HG03469 (cell line): Measurements from ENCODE around the gene ZCWPW1.
"Not testable (repeated sequence)": the region's sequence is repeated elsewhere in the genome, so short reads cannot be mapped to it uniquely, and the experiment has no call there.

Experiments used
- ATAC-seq: cut with Tn5 transposase; IDR thresholded peaks from one replicate; pipeline ENCODE4 v1.9.1; 2021; ENCODE audit warnings: mild to moderate bottlenecking, moderate library complexity, moderate number of reproducible peaks; ENCODE audit not compliant: unreplicated experiment

ZCWPW1 gene

DNA sequence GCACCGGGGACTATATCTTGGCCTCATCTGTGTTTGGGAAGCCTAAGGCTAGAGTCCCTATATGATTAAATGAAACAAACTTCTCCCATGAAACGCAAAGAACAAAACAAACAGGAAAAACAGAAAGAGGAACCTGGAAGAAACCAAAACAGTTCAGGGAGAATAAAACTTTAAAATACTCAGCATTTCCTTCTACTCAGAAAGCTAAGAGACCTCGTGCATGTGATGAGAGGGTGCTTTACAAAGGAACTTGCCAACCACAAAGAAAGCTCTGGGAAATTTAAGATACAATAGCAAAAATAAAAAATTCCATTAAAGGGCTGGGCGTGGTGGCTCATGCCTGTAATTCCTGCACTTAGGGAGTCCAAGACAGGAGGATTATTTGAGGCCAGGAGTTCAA lies 48.3 kb downstream of the ZCWPW1 start:
- no peak for ATAC-seq

DNA sequence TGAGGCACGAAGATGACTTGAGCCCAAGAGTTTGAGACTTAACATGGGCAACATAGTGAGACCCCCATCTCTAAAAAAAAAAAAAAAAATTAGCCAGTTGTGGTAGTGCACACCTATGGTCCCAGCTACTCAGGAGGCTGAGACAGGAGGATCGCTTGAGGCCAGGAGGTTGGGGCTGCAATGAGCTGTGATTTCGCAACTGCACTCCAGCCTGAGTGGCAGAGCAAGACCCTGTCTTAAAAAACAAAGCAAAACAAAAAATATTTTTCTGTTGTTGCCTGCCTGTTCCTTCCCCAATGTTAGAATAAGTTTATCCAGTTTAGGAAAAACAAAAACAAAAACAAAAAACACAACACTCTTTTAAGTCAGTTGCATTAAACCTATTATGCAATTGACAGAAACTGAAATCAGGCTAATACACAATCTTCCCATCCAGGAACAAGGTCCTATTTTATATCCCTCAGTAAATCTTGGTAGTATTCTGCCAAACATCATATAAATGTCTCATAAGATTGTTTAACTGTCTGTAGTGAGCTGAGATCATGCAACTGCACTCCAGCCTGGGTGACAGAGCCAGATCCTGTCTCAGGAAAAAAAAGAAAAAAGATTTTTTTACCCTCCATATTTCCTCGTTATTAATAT lies 50.3 kb downstream of the ZCWPW1 start:
- no peak for ATAC-seq

DNA sequence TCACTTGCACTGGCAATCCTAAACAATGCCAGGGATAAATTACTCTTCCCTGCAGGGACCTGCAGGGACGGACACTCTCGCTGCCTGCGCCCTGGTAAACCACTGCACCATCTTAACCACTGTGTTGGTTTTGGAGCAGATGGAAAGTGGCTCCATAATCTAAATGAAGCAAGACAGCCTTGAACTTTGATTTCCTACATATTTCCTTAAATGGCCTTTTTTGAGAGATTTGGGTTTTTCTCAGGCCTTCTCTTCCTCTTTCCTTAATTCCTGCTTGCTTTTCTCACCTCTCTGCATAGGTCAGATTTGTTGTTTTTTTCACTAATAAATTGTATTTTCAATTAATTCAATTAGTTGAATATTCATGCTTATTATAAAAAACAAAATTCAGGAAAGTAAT lies 52.4 kb downstream of the ZCWPW1 start:
- ATAC-seq, result no peak

DNA sequence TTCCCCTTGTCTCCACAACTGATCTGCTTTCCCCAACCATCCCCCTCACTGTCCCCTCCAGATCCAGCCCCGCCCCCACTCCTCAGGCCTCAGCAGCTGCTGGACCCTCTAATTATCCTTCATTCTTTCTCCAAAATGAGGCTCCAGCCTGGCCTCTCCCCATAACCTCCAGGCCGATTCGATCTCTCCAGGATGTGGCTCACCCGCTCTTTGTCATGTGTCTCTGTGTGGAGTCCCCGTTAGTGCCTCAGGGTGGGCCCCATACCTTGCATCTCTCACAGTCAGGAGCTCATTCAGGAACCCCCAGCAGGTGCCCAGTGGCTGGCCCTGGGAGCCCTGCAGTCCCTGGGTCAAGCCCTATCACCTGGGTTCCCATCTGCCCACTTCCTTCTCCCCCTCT lies 53.9 kb downstream of the ZCWPW1 start:
- no peak for ATAC-seq

DNA sequence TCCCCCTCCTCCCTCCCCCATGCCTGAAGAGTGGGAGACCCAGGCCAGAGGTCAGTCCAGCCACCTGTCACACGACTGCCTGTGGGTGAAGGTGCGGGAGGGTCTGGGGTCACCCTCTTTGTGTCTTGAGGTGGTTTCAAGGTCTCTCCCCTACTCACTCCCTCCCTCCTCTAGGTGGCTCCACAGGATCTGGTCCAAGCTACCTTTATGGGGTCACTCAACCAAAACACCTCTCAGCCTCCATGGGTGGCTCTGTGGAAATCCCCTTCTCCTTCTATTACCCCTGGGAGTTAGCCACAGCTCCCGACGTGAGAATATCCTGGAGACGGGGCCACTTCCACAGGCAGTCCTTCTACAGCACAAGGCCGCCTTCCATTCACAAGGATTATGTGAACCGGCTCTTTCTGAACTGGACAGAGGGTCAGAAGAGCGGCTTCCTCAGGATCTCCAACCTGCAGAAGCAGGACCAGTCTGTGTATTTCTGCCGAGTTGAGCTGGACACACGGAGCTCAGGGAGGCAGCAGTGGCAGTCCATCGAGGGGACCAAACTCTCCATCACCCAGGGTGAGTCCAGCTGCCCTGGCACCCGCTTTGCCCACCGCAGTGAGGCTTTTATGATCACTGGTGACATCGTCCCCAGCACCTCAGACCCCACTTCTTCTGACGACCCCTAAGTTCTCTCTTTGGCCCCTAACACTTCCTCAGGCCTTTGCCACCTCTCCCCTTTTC lies 54.5 kb downstream of the ZCWPW1 start:
- ATAC-seq, result not testable (repeated sequence)

DNA sequence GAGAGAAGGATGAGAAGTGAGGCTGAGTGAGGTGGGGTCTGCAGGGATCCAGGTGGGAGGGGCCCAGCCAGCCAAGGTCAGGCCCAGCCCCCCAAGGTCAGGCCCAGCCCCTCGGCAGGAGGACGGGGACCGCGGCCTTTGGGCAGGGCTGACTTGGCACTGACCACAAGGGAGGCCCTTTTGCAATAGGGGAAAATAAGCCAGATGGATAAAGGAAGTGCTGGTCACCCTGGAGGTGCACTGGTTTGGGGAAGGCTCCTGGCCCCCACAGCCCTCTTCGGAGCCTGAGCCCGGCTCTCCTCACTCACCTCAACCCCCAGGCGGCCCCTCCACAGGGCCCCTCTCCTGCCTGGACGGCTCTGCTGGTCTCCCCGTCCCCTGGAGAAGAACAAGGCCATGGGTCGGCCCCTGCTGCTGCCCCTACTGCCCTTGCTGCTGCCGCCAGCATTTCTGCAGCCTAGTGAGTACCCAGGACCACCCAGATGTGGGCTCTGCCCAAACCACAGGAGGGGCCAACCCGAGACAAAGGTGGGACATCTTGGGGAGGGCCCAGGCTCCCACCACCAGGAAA lies 55.2 kb downstream of the ZCWPW1 start, which contains the start of gene PILRA:
PILRA (plus strand) TSS at position 227 of the 571 bp plus-strand sequence; CDS start at position 397, 170 bp downstream.
- ATAC-seq, result no peak

DNA sequence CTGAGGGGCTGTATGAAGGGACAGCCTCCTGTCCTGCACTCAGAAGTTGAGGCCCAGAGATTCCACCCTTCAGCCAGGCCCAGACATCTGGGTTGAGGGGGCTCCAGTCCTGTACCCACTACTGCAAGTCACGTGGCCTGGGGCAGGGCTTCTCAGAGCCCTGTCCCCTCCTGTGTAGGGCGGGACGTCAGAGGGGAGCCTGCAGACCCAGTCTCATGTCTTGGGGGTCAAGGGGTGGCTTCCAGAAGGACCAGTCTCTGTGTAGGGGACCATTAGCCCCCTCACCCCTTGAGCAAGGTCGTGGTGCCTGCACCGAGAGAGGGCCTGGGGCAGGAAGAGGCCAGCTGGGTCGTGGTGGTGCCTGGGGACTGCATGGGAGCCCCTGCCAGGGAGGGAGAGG lies 55.8 kb downstream of the ZCWPW1 start:
- ATAC-seq, result no peak

DNA sequence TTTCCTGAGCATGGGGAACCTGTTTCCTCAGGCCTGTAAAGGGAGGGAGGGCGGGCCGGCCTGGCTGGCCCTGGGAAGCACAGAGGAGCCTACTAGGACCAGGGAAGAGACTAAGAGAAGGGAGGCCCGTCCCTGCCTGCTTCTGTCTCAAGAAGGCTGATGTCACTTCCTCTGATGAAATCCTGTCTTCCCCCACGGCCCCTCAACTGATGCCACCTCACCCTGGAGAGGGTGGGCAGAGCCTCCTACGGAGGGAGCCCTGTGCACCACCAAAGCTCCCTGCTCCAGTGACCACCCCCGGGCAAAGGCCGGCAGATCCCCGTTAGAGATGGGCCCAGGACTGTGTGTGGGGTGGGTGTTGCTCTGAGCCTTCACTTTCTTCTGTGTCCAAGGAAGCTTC lies 56.2 kb downstream of the ZCWPW1 start:
- no peak for ATAC-seq

DNA sequence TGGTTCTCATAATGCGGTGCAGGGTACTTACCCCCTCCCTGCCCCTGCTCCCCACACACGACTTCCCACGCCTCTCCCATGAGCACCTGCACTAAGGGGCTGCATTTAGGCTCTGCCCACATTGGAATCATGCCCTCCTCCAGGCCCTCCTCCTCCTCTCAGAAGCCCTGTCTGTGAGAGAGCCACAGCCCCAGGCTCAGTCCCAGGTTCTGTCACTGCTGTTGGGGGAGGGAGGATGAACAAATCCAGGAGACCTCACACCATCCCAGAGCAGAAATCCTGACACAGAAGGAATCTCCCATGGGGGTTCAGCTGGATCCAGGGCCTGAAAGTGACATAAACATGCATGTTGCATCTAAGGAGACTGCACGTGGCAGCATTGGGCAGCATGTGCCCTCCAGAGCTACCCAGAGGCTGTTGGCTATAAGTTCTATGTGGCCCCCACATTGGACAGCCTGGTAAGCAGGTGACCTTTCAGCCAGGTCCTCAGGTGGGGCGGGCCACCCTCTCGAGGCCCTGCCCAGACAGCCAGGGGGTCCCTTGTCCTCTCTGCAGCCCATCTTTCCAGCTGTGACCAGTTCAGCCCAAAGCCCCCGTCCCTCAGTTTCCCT lies 56.8 kb downstream of the ZCWPW1 start:
- ATAC-seq, result no peak

DNA sequence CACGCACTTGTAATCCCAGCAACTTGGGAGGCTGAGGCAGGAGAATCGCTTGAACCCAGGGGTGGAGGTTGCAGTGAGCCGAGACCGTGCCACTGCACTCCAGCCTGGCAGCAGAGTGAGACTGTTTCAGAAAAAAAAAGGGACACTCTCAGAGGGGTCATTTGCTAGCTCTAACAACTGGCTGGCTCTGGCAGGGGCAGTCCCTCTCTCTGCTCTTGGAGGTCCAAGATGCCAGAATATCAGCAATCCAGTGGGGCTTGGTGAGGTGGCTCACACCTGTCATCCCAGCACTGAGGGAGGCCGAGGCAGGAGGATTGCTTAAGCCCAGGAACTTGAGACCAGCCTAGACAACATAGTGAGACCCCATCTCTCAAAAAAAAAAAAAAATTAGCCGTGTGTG lies 57.8 kb downstream of the ZCWPW1 start:
- no peak for ATAC-seq

DNA sequence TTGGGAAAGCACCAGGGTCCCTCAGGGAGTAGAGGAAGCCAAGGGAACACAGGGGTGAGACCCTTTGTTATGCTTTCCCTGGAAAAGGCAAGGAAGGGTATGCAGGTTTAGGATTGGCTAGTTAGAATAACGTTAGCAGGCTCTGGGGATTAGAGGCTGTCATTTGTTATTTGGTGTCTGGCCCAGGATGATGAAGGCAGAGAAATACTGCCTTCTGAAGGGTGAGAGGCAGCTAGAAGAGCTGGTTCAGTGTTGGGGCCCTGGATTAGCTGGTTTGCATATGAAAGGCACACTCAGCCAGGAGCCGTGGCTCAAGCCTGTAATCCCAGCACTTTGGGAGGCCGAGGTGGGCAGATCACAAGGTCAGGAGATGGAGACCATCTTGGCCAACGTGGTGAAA lies 58.2 kb downstream of the ZCWPW1 start:
- no peak for ATAC-seq

DNA sequence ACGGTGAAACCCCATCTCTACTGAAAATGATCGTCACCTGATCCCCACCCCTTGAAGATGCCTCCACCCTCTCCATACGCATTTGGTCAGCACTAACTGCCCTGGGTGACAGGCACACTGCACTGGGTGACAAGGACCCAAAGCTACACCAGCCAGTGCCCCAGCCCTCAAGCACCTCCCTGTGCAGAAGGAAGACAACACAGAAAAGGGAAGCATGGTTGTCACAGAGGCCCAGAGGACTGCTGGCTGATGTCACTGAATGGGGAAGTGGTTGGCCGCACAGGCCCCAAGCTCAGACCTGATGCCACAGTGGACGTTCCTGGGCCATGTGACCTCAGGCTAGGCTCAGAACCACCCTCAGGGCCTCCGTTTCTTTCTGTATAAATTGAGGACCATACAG lies 59.4 kb downstream of the ZCWPW1 start:
- ATAC-seq, result peak; percentile 37

DNA sequence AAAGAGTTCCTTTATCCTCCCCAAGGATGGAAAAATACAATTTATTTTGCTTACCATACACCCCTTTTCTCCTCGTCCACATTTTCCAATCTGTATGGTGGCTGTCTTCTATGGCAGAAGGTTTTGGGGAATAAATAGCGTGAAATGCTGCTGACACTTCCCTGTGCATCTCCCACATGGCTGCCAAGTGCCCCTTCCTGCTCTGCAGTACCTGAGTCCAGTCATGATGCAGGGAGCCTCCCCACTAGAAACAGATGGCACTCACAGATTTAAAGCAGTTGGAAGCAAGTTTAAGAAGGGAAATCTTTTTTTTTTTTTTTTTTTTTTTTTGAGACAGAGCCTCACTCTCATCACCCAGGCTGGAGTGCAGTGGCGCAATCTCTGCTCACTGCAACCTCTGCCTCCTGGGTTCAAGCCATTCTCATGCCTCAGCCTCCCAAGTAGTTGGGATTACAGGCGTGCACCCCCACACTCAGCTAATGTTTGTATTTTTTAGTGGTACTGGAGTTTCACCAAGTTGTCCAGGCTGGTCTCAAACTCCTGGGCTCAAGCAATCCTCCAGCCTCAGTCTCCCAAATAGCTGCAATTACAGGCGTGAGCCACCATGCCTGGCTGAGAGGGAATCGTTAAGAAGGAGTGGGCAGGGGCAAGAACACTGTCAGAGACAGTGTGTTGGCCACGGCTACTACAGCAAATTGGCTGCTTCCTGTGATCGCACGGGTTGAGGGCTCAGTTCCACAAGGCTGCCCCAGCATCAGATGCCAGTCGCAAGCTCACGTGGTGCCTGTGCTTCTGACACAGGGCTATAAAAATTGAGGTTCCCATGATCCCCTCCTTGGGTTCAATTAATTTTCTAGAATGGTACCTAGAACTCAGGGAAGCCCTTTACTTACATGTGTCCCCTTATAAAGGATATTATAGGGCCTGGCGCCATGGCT lies 60.6 kb downstream of the ZCWPW1 start:
- ATAC-seq, result no peak

DNA sequence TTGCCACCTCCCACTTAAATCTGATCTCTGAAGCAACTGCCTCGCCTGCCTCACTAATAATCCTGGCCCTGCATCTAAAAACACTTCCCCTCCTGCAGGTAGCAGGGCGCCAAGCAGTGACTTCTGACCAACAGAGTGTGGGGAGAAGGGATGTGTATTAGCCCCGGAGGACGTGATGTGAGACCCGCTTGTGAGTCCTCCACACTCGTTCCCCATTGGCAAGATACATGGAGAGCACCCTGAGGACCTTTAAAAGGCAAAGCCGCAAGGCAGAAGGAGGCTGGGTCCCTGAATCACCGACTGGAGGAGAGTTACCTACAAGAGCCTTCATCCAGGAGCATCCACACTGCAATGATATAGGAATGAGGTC lies 61.3 kb downstream of the ZCWPW1 start:
- ATAC-seq, result no peak

DNA sequence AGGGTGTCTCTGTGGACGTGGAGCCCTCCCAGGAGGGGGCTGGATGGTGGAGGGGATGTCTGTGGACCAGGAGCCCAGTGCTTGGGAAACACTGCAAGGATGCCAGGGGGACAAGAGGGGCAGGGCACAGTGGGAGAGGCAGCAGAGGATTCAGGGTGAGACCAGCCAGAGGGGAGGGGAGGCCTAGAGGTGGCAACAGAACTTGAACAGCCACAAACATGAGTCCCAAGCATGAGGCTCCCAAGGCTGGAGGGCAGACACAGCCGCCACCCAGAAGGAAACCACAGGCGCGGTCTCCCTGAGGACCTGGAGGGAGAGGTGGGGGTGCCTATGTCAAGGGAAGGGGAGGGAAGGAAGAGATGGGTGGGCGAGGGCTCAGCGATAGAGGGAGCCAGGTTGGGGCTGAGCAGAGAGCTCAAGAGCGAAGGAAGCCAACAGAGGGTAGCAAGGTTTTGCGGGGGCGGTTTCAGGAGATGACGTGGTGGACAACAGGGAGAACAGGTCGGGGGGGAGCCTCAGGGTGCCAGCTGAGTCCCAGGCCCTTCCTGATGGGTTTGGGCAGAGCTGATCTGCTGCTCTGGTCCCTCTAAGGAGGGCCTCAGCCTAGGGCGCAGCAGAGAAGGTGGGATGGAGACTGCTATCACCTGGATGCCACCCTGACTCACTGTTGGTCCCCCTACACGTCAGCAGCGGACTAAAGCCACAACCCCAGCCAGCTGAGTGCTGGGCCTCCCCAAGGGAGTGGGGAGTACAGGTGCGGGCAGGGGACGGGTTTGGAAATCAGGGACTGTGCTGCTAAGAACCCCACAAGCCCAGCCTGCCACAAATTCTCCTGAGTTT lies 61.9 kb downstream of the ZCWPW1 start:
- no peak for ATAC-seq

DNA sequence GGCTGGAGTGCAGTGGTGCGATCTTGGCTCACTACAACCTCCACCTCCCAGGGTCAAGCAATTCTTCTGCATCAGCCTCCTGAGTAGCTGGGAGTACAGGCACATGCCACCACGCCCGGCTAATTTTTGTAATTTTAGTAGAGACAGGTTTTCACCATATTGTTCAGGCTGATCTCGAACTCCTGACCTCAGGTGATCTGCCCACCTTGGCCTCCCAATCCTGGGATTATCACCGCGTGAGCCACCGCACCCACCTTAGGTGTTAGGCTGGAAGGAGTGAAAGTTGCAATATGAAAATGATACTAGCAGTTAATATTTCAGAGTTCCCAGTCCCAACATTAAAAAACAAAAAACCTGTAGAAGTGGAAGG lies 62.5 kb downstream of the ZCWPW1 start:
- ATAC-seq, result not testable (repeated sequence)

DNA sequence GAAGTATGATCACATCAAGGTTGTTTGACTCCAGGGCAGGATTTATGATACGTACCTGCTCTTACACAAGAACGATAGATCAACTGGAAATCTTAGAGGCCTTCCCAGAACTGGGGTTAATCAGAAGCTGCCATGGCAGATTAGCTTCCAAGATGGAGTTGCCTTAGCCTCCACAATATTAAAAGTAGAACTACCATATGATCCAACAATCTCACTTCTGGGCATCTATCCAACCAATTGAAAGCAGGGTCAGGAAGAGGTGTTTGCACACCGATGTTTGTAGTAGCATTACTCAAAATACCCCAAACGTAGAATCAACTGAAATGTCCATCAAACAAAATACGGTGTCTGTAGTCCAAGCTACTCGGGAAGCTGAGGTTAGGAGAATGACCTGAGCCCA lies 64.0 kb downstream of the ZCWPW1 start:
- ATAC-seq, result no peak

DNA sequence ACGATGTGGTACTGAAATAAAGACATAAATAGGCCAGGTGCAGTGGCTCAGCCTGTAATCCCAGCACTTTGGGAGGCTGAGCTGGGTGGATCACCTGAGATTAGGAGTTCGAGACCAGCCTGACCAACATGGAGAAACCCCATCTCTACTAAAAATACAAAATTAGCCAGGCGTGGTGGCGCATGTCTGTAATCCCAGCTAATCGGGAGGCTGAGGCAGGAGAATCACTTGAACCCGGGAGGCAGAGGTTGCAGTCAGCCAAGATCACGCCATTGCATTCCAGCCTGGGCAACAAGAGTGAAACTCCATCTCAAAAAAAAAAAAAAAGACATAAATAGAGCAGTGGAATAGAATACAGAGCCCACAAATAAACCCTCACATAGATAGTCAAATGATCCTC lies 64.7 kb downstream of the ZCWPW1 start:
- ATAC-seq, result not testable (repeated sequence)

DNA sequence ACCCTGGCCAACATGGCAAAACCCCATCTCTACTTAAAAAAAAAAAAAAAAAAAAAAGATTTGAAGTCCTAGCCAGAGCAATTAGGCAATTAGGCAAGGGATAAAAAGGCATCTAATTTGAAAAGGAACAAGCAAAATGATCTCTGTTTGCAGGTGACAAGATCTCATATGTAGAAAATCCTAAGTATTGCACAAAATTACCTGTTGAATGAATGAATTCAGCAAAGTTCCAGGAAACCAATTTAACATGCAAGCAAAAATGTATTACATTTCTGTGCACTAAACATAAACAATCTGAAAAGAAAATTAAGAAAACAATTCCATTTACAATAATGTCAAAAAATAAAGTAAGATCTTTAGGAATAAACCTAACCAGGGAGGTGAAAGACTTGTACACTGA lies 65.4 kb downstream of the ZCWPW1 start:
- ATAC-seq, result no peak
